Subcutaneous adipose tissue (tissue), 4 donors: Measurements from ENCODE around the gene CNGA4. TPM values are rescaled to one million over a fixed set of nuclear protein-coding genes. Genes with fewer than 3 reads are reported as not detected.

Experiments used
- total RNA-seq, 4 donors: library from RNA; depleted of rRNA; stranded (reverse); fragments of >200 nt; gene quantifications; one replicate each; pipeline ENCODE4 v1.1.0, GENCODE V29; 2016
- TF ChIP-seq, protein P1 (sequence below): fragments of 450-650 bp; IDR thresholded peaks from one replicate; pipeline ENCODE4 v1.5.1; 2016; ENCODE audit warnings: low read depth, mild to moderate bottlenecking, control low read depth, antibody characterized with exemption, moderate library complexity

The CNGA4 gene
- total RNA-seq, 4 donors from 2014 or later = not detected

- TF ChIP-seq, protein P1, sequence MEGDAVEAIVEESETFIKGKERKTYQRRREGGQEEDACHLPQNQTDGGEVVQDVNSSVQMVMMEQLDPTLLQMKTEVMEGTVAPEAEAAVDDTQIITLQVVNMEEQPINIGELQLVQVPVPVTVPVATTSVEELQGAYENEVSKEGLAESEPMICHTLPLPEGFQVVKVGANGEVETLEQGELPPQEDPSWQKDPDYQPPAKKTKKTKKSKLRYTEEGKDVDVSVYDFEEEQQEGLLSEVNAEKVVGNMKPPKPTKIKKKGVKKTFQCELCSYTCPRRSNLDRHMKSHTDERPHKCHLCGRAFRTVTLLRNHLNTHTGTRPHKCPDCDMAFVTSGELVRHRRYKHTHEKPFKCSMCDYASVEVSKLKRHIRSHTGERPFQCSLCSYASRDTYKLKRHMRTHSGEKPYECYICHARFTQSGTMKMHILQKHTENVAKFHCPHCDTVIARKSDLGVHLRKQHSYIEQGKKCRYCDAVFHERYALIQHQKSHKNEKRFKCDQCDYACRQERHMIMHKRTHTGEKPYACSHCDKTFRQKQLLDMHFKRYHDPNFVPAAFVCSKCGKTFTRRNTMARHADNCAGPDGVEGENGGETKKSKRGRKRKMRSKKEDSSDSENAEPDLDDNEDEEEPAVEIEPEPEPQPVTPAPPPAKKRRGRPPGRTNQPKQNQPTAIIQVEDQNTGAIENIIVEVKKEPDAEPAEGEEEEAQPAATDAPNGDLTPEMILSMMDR = no peak
These were observed 29.1 kb upstream of the CNGA4 start for GRCh38 chr11:6209801-6210200.

DNA sequence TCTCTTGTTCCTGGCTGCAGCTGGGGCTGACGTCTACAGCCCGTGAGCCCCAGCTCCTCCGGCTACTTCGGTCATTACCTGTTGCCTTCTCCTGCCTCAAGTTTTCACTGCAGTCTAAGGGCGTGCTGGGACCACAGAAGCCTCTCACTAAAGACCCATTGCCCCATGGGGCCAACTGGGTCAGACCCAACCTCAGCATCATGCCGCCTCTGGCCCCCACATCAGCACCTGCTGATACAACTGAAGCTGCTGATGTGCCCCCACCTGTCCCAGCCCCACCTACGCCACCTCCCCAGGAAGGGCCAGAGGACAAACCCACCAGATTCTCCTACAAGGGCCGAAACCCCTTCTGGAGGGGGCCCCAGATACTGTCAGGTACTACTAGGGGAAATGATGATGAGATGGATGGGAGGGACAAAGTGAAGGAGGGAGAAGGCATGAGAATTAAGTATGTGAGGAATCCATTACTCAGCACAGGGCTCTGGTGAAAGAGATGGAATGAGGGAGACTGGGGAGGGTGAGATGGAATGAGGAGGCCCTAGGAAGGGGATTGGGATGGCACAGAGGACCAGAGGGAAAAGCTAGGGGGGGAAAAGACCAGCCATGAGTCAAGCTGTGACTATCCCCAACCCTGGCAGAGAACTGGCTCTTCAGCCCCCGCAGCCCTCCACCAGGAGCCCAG, 28.5 kb upstream of the CNGA4 start:
- TF ChIP-seq, protein P1 = no peak

GRCh38 chr11:6214530-6214929, 24.4 kb upstream of the CNGA4 start:
- TF ChIP-seq, protein P1 = no peak

DNA sequence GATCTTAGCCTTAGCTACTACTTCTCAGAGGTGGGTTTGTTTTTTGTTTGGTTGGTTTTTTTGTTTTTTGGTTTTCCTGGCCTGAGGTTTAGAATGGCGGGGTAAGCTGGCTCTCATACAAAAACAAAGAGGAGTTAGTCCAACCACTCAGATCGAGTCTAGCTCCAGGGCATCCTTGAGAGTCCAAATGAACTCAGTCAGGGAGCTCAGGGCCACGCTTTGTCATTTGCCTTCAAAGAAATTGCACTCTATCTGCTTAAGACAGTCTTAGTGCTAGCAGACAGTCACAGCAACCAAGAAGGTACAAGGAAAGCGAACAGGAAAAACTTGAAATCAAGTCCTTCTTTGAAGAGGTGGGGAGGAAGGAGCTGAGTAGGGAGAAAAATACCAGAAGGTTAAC, 22.4 kb upstream of the CNGA4 start:
- TF ChIP-seq, protein P1 = no peak

GRCh38 chr11:6217722-6218121, 21.2 kb upstream of the CNGA4 start:
- TF ChIP-seq, protein P1 = no peak

- TF ChIP-seq, protein P1 = no peak
These were observed 19.5 kb upstream of the CNGA4 start for GRCh38 chr11:6219359-6219758.

DNA sequence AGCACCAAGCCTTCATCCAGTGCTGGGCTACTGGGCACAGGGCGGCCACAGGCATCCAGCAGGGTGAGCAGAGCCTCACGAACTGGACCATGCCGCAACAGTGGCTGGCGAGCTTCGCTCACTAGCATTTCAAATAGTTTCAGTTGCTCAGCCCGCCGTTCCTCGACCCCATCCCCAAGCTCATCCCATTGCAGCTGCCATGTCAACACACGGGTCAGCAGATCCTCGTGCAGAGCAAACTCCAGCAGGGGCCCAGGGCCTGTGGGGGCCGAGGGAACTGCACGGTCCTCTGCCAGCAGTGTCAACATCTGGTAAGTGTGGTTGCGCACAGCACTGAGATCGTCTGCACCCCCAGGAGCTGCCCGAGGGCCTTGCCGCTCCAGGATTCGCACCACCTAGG, 15.0 kb upstream of the CNGA4 start:
- TF ChIP-seq, protein P1 = no peak
